RPMI7951 (cell line): ENCODE measurements around the gene SCN10A. TPM values are rescaled to one million over a fixed set of nuclear protein-coding genes. Genes with fewer than 3 reads are reported as not detected.

Experiments used
- DNase-seq: peaks from one replicate; pipeline ENCODE4 v3.0.0-alpha.2; 2012; ENCODE audit warnings: low read depth
- total RNA-seq: library from RNA; depleted of rRNA; stranded (reverse); fragments of >200 nt; shearing (Covaris generic); gene quantifications from 2 replicates; pipeline ENCODE4 v1.2.3, GENCODE V29; 2014

SCN10A gene
- total RNA-seq, 1 experiment from 2014 or later, result not detected

DNA sequence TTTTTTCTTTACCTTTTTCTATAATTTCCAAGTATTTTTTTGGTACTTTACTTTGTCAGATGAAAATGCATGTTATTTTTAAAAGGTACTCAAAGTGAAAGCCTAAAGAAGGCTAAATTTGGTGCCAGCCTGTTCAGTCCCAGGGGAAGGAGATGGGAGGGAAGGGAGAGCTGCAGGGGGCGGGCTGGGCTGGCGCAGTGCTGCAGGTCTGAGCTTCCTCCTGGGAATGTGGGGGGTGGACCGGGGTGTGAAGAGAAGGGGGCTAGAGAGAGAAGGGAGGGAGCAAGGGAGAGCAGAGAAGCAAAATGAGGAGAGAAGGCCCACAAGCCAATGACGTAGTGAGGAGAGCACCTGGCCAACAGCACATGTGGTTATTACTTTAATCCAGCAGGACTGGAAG is 95.6 kb downstream of the SCN10A start:
- no peak for DNase-seq

DNA sequence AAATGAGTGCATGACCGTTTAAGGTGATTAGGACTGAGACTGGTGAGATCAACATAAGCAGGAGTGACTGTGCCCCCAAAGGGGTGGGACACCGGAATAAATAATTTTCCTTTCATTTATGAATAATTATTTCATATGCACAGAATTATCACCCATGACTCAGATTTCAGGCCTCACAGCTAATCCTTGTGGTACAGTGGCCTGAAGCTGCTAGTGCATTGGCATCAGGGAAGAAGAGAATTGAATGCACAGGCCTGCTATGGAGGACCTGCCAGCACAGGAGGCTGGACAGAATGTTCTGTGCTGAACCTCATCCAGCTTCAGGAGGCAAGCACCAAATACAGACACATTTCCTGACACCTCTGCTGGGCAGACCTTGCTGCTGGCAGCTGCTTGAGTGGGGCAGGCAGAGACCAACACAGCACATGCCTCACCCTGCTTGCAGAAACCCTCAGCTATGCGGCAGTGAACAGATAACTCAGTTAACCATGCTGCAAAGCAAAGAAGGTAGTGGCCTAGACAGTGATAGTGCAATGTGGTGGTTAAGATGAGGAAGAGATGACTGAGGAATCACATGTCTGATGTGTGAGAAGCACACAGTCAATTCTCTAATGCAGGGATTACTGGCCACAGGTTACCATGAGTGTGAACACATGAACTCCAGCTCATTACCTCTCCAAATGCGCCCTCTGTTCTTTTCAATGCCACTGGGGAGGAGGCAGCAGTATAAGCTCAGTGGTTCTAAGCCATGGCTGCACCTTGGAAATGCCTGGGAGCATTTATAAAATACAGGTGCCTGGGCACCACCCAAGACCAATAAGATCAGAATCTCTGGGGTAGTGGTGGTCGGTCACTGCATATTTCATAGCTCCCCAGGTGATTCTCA is 98.4 kb downstream of the SCN10A start:
- no peak for DNase-seq

DNA sequence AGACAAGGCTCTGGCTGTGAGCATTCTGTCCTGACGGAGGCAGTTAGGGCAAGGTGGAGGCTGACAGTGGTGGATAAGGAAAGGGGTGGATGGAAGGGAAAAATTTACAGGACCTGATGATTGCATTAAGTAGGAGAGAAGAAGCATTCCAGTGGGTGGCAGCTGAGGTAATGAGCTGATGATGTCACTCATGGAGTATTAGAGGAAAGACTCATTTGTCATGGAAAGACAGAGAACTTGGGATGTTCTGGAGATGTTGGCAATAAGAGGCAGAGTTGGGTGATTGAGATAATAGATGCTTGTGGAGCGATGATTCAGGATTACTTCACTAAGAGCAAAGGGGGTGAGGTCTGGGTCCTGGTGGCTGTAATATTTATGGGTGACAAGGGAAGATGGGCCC is 102.9 kb downstream of the SCN10A start:
- DNase-seq, result no peak

DNA sequence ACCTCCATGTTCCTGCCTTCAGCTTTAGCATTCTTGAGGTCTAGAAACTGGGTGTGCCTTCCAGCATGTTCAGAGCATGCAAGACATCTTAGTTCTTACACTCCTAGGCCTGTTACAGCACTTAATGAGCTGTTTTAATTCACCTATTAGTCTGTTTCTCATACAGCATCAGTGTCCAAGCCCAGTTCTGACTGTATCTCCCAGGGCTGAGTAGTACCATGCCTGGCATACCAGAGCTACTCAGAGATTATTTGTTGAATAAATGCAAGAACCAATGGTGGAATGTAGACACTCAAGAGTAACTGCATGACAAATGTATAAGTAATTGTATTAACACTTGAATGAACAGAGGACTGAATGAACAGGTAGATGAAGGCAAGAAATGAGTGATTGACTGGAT is 104.7 kb downstream of the SCN10A start:
- DNase-seq, result no peak

DNA sequence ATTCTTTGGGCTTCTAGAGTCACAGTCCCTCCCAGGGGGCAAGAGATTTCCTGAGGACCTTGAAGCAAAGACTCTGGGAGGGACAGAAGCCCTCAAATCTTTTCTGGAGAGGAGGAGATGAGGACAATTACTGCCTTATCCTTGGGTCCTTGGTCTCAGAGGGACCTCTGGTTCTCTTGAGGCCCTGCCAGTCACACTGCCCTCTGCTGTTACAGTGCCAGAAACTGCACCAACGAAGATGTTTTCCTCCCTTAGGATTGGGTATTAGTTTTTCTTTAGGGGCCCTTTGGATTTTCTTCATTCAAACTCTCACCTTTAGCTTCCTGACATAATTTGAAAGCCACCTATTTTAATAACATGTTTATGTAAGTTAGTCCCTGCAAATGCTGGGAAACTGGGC is 108.3 kb downstream of the SCN10A start:
- no peak for DNase-seq

DNA sequence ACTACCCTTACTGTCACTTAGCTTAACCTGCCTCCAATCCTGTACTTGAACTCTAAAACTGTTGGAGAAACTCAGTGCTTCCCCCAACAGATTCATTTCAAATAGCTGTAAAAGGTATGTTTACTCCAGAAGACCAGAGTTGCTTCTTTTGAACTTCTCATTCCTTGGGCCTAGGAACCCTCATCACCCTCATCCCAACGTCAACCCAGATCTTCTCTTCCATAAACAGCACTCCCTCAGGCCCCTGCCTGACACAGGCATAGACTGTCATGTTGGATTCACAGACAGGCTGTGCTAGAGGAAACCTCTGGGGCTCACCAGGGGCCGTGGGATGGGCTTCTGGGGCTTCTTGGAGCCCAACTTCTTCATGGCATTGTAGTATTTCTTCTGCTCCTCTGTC is 109.1 kb downstream of the SCN10A start:
- DNase-seq, result no peak

DNA sequence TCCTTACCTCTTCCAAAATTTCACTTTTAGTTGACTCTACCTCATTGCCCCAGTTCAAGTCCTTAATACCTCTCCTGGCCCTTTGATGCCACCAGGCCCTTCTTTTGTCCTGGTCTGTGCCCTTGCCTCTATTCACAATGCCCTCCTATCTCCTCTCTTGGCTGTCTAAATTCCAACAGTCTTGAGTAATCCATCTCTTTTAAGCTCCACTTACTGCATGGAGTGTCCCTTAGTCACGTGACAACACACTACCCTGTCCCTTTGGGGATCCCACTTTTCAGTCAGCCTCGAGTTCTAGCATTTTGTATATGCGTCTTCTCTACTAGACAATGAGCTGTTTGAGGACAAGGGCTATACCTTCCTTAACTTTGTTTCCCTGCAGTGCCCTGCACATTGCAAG is 113.8 kb downstream of the SCN10A start:
- DNase-seq, result no peak

DNA sequence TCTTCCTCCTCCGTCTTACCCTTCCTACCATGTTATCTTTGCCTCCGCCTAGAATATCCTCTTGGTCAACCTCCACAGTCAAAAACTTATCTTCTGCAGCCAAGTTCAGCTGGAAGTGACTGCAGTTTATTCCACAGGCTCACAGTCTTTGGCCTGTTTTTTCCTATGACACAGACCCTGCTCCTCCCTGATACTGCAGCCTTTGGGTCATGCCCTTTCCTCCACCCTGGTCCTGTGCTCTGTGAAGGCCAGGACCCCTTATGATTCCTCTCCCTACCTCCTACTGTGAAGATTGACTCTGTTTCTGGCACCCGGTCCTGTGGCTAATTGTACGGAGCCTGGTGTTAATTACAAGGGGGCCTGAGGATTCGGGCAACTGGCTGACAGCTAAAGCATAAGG is 117.3 kb downstream of the SCN10A start:
- DNase-seq, result no peak

DNA sequence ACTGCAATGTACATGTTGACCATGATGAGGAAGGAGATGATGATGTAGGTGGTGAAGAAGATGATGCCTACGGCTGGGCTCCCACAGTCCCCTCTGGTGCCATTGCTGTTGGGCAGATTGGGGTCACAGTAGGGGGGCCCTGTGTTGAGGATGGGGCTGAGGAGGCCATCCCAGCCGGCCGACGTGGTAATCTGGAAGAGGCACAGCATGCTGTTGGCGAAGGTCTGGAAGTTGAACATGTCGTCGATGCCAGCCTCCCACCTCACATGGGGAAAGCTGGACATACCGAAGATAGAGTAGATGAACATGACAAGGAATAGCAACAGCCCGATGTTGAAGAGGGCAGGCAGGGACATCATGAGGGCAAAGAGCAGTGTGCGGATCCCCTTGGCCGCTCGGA is 118.0 kb downstream of the SCN10A start:
- no peak for DNase-seq

DNA sequence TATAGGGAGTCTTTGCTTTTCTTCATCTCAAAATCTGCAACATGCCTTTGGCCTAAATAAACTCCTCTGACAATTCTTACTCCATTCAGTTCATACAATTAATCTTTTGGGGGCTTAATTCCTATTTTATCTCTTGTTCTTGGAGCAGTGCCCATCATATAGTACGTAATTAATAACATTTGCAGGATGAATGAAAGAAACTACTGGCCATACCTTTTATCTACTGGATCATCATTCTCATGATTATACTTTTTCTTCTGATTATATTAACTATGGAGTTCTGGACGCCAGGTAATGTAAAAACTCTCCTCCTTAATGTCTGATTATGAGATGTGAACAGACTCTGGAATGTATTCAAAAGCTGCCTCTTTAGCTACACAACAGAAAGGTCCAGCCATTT is 120.0 kb downstream of the SCN10A start:
- DNase-seq, result no peak

DNA sequence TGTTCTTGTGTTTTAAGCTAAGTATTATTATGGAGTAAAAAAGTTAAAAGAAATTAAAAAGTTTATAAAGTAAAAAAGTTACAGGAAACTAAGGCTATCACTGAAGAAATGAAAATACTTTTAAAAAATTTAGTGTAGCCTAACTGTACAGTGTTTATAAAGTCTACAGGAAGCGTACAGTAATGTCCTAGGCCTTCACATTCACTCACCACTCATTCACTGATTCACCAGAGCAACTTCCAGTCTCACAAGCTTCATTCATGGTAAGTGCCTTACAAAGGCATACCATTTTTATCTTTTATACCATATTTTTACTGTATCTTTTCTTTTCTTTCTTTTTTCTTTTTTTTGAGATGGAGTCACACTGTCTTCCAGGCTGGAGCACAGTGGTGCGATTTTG is 125.8 kb downstream of the SCN10A start:
- no peak for DNase-seq

DNA sequence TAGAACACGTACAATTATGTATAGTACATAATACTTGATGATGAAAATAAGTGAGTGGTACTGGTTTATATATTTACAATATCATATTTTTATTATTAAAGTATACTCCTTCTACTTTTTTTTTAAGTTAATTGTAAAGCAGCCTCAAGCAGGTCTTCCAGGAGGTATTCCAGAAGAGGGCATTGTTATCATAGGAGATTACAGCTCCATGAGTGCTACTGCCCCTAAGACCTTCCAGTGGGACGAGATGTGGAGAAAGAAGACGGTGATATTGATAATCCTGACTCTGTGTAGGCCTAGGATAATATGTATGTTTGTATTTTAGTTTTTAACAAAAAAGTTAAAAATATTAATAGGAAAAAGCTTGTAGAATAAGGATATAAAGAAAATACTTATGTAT is 126.2 kb downstream of the SCN10A start:
- DNase-seq, result peak; percentile 4

DNA sequence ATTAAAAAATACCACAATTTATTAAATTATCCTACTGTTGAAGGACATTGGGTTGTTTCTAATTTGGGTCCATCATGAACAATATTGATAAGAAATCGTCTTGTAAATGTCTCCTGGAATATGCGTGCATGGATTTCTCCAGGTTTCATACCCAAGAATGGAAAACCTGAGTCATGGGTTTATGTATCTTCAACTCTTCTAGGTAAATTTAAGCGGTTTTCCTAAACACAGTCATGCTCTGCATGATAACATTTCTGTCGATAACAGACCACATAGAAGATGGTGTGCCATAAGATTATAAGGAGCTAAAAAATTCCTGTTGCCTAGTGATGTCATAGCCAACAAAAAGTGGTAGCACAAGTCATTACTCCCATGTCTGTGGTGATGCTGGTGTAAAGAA is 126.7 kb downstream of the SCN10A start:
- no peak for DNase-seq

DNA sequence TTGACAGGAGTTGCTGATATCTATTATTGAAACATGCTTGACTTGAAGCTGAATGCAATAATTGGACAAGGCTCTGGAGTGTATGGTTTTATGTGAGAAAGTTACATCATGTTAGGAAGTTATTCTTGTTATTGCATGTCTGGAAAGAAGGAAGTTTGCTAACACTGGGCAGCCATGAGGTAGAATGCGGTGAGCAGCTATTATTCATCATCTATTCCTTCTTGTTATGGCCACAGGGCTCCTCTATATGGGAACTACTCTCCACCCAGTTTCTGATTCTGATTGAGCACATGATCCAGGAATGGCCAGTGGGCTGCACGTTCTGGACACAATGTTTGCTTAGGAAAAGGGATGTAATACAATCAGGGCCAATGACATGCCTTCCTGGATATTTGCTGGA is 128.7 kb downstream of the SCN10A start:
- DNase-seq, result no peak

DNA sequence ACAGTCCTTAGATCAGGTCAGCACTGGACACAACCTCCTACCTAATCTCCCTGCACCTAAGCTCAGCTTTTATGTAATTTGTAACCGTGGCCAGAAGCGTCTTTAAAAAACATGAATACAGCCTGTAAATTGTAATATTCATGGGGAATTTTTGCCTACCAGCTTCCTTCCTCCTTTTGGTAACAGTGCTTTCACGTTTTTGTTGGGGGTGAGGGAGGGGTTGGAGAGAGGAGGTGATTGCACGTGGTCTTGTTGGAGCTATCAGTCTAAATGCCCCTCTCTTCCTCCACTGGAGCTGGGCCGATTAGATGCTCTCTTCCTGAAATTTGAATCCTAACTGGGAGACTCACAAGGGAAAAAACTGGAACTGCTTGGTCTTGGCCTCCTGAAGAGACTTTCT is 131.5 kb downstream of the SCN10A start:
- DNase-seq, result no peak

DNA sequence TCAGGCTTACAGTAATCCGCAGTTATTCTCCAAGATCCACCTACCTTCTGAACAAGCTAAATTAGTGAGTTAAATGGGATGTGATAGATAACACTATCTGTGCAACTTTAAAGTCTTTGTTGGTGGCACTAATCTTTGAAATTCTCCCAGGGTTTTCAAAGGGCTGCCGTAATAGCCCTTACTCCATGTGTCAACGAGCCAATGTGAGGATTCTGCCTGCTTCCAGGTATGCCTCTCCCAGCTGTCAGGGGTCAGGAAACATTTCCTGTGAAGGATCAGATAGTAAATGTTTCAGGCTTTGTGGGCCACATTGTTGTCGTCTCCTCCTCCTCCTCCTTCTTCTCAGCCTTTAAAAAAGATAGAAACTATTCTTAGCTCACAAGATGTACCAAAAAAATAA is 146.3 kb downstream of the SCN10A start:
- no peak for DNase-seq

DNA sequence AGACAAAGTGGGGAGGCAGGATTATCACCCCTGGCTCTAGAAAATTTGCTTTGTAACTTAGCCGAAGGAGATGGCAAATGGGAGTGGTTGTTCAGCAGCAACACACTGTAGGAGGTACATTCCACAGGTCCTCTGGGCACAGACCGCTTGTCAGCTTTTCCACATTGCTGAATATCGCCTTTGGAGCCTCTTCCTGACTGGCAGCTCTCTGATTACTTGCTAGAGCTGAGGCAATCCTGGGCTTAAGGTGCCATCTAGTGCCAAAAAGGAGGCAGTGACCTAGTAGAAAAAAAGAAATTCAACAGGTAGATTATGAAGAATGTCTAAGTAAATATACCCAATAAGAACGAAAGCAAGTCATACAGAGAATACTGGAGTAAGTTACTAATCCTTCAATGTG is 153.5 kb downstream of the SCN10A start:
- peak; percentile 60 for DNase-seq

DNA sequence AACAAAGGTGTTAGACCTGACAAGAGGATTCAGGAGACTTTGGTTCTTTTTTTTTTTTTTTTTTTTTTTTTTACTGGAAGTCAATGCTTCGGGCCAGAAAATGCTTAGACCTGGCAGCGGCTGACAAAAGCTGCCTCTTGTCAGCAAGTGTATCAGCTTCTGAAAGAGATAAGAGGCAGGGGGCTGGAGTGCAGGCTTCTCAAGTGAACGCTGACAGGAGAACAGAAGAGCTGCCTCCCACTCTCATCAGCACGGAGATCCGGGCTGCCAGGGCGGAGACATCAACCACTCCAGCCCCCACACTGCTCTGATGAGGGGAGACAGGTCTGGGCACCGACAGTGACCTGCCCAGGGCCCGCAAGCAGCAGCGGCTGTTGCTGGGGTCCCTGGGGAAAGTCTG is 157.2 kb downstream of the SCN10A start:
- no peak for DNase-seq

DNA sequence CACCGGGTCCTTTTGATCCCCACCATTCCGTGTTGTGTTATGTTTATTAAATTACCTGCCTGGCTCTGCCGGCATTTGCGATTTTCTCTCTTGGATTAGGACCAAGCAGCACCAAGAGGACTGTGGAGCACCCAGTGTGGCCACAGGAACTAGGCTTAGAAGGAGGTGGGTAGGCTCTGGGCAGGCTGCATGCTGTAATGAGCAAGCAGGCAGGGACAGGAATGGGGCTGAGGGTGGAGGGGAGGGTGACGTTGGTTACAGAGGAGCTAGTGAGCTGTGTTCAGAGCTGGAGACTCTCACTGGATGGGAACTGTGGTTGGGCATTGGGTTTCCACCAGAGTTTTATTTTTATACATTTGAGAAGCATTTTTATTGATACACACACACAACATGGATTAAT is 158.6 kb downstream of the SCN10A start:
- no peak for DNase-seq

DNA sequence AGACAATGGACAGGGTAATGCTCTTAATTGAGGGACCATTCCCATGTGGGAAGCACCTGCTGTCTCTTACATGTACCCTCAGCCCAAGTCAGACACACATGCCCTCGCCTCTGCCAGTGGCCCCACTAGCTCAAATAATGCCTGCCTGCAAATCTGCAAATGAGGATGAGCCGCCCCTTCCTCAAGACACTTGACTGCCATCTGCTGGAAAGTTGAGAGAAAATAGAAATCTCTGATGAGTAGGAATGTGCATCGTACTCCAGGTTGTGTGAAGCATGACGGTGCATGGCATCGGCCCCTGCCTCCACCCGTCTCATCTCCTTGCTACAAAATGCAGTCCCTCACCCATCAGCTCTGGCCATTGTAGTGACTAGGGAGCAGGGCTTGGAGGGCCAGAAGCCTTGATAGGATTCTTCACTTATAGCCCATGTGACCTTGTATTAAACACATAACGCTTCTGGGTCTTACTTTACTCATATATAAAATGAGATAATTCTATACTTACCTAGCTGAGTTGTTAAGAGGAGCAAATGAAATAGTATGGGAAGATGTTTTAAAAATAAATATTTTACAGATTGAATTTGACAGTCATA is 160.2 kb downstream of the SCN10A start:
- peak; percentile 50 for DNase-seq

DNA sequence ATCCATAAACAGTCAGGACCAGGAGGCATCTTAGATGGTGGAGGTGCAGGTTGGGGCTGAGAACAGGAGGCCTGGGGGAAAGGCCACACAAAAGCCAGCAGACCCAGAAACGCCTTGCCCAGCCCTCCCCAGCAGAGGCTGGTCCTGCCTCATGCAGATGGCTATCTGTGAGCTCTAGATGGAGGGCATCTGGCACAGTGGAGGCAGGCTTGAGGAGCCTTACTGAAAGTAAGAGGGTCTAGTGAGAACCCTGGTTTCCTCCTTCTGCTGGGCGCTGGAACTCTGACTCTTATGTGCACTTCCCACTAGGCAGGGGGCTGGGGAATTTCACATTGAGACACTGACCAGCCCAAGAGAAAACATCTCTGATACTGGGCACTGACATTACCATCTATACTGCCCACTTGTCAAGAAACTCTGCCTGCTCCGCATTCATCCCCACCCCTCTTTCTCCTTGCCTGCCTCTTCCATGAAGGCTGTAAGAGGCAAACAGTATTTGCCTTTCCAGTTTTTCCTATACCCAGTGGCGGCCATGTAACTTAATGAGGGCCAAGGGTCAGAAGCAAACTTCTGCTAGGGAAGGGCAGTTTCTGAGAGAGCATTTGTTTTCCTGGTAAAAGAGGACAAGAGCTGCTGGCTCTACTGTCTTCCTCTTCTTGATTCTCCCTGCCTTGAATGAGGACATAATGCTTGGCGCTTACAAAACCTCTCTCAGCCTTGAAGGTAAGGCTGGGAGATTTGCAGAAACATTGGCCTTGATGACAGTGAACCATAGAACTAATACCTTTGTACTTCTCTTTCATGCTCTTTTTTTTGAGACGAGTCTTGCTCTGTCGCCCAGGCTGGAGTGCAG is 162.1 kb downstream of the SCN10A start:
- no peak for DNase-seq

DNA sequence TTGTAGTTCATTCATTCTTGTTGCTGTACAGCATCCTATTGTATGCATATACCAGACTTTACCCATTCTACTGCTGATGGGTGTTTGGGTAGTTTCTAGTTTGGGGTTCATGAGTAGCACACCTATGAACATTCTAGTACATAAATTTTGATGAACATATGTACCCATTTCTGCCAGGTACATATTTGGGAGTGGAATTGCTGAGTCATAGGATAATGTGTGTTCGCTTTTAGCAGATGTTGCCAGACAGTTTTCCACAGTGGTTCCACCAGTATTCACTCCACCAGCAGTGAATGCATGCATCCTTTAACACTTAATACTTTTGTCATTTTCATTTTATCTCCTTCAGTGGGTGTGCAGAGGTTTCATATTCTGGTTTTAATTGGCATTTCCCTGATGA is 163.1 kb downstream of the SCN10A start:
- DNase-seq, result no peak
